SW480 (cell line): ENCODE measurements around the gene DET1.
A peak's percentile ranks its signal among the peaks of the same experiment; 100 is the strongest.

Experiments used
- DNase-seq: peaks from one replicate; pipeline ENCODE4 v3.0.0-alpha.2; 2016; ENCODE audit warnings: low spot score

DET1 gene

GRCh38 chr15:88467073-88467934, 79.2 kb downstream of the DET1 start, which contains the start of the genes MRPL46 and MRPS11:
MRPL46 (minus strand) TSS chr15:88467388; CDS start chr15:88467377, 11 bp downstream.
MRPS11 (plus strand) TSS chr15:88467708; CDS start chr15:88467718, 10 bp downstream.
- peak; percentile 86 for DNase-seq

- peak; percentile 5 for DNase-seq
These were observed 80.8 kb downstream of the DET1 start for GRCh38 chr15:88465633-88466224.

GRCh38 chr15:88463870-88464532, 82.5 kb downstream of the DET1 start:
- DNase-seq = no peak
